ENCODE results near the gene TMPRSS6.

The TMPRSS6 gene

DNA sequence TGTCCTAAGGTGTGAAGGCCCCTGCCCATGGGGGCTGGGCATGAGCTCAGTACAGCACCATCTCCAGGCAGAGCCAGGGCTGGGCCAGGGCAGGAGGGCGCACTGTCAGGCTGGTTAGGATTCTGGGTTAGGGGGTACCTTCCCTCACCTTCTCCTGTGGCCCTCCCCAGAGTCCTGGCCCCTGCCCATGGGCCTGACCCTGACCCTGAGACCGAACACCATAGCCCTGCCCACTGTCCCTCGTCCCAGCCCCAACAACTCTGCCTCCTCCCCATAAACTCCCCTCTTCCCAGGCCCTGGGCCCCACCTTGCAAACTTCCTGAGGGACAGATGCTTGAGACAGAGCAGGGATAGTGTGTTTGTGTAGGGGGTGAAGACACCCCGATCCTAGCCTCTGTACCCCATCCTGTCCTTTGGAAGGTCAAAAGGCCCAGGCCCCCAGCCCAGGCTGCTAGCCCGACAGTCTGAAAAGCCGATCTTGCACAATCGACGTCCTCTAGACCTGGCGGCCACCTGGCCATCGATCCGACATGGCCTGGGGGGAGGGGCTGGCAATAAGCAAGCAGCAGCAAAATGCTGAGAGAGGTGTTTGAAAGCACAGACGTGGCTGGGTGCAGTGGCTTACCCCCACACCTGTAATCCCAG is 2.7 kb upstream of the TMPRSS6 start:
- Histone ChIP-seq H3K27ac (no peak overlapping the region), H3K4me3 (ENCODE audit: low read depth in 1 of 2, low read length in 1 of 2) (no peak overlapping the region), H3K27me3 (no peaks in the 10 kb centered on the region), H3K9me3 (no peaks in the 10 kb centered on the region), H3K4me1 (ENCODE audit: control insufficient read depth in 1 of 2, insufficient read depth in 1 of 2, low read depth in 1 of 2, low read length in 1 of 2) (no peaks in the 10 kb centered on the region), H3K36me3 (no peaks in the 10 kb centered on the region)
- TF ChIP-seq, protein P1, sequence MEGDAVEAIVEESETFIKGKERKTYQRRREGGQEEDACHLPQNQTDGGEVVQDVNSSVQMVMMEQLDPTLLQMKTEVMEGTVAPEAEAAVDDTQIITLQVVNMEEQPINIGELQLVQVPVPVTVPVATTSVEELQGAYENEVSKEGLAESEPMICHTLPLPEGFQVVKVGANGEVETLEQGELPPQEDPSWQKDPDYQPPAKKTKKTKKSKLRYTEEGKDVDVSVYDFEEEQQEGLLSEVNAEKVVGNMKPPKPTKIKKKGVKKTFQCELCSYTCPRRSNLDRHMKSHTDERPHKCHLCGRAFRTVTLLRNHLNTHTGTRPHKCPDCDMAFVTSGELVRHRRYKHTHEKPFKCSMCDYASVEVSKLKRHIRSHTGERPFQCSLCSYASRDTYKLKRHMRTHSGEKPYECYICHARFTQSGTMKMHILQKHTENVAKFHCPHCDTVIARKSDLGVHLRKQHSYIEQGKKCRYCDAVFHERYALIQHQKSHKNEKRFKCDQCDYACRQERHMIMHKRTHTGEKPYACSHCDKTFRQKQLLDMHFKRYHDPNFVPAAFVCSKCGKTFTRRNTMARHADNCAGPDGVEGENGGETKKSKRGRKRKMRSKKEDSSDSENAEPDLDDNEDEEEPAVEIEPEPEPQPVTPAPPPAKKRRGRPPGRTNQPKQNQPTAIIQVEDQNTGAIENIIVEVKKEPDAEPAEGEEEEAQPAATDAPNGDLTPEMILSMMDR (IDR thresholded peaks at IDR 0.05), result no peak

DNA sequence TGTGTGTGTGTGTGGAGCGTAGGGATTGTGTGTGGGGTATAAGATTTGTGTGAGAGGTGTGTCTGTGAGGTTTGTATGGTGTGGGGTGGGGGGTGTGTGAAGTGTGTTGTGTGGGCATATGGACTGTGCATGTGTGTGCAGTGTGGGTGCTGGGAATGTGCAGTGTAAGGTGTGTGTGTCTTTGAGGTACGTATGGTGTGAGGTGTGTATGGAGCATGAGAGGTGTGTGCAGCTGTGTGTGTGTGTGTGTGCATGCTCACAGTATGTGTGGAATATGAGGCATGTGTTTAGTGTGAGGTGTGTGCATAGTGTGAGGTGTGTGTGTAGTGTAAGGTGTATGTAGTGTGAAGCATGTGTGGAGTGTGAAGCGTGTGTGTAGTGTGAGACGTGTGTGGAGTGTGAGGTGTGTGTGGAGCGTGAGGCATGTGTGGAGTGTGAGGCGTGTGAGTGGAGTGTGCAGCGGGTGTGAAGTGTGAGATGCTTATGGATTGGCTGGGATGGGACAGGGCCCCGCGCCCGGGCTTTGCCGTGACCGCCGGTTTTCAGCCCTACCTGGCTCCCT is 1.7 kb upstream of the TMPRSS6 start:
- no peaks in the 10 kb centered on the region for H3K4me1 ChIP-seq (ENCODE audit: control insufficient read depth in 1 of 2, insufficient read depth in 1 of 2, low read depth in 1 of 2, low read length in 1 of 2)
- H3K27ac ChIP-seq, result no peak overlapping the region
- H3K9me3 ChIP-seq, result no peaks in the 10 kb centered on the region
- TF ChIP-seq, protein P1 (IDR thresholded peaks at IDR 0.05), result no peak
- no peaks in the 10 kb centered on the region for H3K36me3 ChIP-seq
- H3K4me3 ChIP-seq (ENCODE audit: low read depth in 1 of 2, low read length in 1 of 2), result no peak overlapping the region
- no peaks in the 10 kb centered on the region for H3K27me3 ChIP-seq

DNA sequence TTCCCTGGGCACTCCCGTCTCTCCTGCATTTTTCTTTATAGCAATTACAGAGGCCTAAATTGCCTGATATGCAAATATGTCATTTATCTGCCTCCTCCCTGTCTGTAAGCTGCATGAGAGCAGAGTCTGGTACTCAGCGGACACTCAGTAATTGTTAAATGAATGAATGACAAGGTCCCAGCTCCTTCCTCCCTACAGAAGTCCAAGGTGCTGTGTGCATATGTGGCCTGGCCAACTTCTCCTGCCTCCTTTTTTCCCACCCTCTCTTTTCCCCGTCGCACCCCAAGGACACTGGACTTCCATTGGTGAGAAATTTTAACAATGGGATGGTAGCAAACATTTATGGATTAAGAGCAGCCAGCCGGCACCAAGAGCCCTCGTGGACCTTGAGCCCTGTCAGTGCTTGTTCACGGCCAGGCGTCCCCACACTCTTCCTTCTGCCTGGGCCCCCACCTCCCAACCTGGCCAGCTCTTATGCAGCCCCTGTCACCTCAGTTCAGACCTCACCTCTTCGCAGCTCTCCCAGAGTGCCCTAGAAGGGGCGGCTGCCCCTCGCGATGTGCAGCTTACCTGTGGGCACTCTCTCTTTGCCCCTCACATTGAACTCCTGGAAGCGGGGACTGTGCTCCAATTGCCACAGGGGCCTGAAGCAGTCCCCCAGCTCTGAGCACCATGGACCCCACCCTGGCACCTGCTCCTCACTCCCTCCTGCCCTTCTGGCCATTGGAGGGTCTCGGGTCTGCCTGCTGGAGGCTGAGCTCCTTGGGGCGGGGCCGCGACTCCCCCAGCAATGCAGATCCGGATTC is 1.5 kb downstream of the TMPRSS6 start:
- H3K9me3 ChIP-seq, result no peaks in the 10 kb centered on the region
- no peaks in the 10 kb centered on the region for H3K36me3 ChIP-seq
- no peak overlapping the region for H3K4me3 ChIP-seq (ENCODE audit: low read depth in 1 of 2, low read length in 1 of 2)
- H3K27me3 ChIP-seq, result peaks cover 14% of the 10 kb centered on the region
- no peaks in the 10 kb centered on the region for H3K4me1 ChIP-seq (ENCODE audit: control insufficient read depth in 1 of 2, insufficient read depth in 1 of 2, low read depth in 1 of 2, low read length in 1 of 2)
- H3K27ac ChIP-seq, result no peak overlapping the region
- TF ChIP-seq, protein P1 (IDR thresholded peaks at IDR 0.05), result no peak

DNA sequence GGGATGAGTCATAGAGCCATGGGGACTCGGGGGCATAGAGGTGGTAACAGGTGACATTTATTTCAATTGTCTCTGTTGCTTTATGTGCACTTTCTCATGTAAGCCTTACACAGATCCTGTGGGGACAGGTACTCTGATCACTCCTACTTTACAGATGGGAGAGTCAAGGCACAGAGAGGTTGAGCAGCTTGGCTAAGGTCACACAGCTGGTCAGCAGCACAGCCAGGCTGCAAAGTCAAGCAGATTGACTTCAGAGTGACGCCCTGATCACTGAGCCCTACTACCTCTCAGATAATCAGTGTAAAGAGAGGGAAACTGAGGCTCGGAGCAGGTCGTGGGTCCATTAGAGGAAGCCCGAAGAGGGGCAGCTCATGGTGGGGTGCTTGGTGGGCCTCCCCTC is 3.5 kb downstream of the TMPRSS6 start:
- Histone ChIP-seq H3K27me3 (peaks cover 21% of the 10 kb centered on the region), H3K27ac (no peak overlapping the region), H3K4me3 (ENCODE audit: low read depth in 1 of 2, low read length in 1 of 2) (no peak overlapping the region), H3K4me1 (ENCODE audit: control insufficient read depth in 1 of 2, insufficient read depth in 1 of 2, low read depth in 1 of 2, low read length in 1 of 2) (no peaks in the 10 kb centered on the region), H3K36me3 (no peaks in the 10 kb centered on the region), H3K9me3 (no peaks in the 10 kb centered on the region)
- TF ChIP-seq, protein P1 (IDR thresholded peaks at IDR 0.05), result no peak

DNA sequence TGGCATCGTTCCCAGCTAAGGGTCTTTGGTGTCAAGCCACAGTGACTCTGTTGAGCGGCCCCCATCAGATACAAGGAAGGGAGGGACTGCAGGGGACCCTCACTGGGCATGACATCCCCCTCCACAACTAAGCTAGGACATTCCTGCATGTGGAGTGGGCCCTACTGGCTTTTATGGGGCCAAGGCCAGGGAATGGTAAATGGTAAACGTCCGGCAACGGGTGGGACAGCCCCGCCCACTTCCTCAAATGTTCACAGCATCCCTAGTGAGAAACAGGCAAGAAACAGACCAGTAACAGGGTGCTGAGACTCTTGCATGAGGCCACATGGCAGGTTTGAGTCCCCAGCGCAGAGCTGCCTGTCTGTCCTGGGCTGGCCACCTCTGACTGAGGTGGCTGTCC is 4.4 kb downstream of the TMPRSS6 start:
- Histone ChIP-seq H3K4me1 (ENCODE audit: control insufficient read depth in 1 of 2, insufficient read depth in 1 of 2, low read depth in 1 of 2, low read length in 1 of 2) (no peaks in the 10 kb centered on the region), H3K4me3 (ENCODE audit: low read depth in 1 of 2, low read length in 1 of 2) (no peak overlapping the region), H3K27me3 (peaks cover 21% of the 10 kb centered on the region), H3K9me3 (no peaks in the 10 kb centered on the region), H3K27ac (no peak overlapping the region), H3K36me3 (no peaks in the 10 kb centered on the region)
- TF ChIP-seq, protein P1 (IDR thresholded peaks at IDR 0.05), result no peak
